NCI-H774 (cell line): ENCODE measurements around the gene DSTYK.
"Not testable (repeated sequence)": the region's sequence is repeated elsewhere in the genome, so short reads cannot be mapped to it uniquely, and the experiment has no call there.

Experiments used
- DNase-seq: peaks from one replicate; lab custom pipeline; 2025; lab: John Stamatoyannopoulos, UW

Gene DSTYK

DNA sequence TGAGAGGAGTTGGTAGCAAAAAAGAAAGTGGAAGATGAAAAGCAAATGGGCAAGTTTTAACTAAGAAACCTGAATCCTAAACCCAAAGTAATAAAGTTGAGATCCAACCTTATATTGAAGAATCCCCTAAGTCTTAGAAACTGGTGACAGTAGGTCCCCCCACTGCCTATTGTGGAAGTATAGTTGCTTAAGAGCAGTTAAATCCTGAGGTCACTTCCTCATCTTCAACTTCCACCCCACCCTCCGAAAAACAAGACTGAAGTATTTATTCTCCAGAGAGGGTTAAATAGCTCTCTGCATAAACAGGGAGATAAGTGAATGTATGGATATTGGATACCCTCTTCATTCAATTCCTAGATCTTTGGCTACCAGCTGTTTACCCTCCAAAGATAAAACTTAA, 3.3 kb upstream of the DSTYK start:
- no peak for DNase-seq

DNA sequence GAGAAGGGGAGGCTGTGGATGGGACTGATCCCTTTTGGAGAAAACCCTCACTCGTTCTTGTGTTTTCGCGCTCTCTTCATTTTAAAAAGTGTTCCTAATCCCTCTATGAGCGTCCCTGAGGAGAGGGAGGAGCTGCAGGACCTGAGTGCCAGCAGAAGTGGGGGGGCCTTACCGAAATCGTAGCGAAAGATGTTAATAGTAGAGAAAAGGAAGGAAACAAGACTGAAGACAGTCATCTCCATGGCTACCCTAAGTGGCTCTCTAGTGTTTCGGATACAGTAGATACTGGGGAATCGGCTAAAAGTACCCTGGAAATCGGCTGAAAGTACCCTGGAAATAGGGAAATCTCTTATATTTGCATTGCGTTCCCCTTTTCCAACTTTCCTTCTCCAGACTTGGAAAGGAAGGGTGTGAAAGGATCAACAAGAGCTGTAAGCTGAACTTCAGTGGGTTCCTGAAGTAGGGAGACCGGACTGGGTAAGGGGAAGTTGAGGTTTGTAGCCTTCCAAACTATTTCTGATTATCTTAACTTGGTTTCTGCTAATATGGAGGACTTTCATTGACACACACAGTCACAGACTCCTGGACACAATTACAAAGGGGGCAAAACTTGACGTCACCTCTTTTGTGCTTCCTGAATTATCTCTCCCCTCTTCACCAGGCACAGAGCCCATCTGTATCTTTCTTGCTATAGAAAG, 486 bp upstream of the DSTYK start:
- no peak for DNase-seq

DNA sequence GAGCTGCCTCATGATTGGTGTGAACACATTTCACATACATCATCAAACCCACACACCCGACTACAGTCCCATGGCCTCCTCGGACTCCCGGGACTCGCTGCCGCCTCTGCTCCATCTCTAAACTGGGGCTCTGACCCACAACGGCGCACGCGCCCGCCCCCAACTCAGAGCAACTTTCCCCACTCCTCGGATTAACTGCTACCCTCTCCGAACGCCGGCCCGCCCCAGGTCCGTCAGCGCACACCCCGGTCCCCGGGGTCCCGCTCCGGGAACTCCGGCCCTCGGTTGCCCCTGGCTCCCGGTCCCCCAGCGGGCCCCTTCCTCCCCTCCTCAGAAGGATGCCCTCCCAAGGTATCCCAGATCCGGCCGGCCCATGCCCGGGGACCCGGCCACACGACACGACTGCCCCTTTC, 740 bp downstream of the DSTYK start:
- DNase-seq = no peak

DNA sequence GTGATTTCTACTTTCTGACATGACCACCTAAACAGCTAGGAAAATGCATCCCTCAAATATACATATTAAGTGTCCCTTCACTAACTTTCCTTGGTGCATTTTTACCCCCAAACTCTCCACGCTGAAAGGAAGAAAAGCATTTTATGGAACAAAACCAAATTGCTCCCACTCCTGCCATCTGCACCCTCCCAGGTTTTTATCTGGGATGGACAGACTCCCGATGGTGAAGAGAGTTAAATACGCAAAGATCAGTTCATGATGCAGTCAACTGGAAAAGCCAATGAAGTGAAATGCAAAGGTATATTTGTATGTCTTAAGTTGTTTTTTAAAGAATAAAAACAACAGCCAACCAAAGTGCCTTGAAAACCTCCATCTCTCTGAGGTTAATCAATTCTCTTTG, 2.7 kb downstream of the DSTYK start:
- DNase-seq = no peak

DNA sequence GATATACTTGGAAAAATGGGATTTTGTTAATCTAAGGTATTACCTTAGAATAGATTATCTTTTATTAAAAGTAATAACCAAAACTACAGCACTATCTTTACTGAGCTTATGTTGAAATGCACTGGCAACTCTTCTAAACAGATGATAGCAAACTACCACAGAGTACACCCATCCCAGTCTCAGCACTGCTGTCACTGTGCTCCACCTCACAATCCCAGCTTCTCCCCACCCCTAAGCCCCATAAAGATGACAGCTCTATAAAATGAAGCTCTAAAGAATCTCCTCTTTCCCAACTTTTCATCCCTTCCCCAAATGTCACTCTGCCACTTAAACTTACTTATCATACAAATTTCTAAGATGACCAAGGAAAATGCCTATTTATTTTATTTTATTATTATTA, 6.4 kb downstream of the DSTYK start:
- no peak for DNase-seq

DNA sequence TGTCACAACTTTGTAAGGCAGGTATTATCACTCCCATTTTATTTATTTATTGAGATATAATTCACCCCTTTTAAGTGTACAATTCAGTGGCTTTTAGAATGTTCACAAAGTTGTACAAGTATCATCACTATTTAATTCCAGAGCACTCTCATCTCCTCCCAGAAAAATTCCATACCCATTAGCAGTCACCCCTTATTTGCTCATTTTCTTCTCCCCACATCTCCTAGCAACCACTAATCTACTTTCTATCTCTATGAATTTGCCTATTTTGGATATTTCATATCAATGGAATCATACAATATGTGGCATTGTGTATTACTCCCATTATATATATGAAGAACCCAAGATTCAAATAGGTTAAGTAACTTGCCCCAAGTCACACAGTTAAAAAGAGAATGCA, 7.0 kb downstream of the DSTYK start:
- DNase-seq = no peak

DNA sequence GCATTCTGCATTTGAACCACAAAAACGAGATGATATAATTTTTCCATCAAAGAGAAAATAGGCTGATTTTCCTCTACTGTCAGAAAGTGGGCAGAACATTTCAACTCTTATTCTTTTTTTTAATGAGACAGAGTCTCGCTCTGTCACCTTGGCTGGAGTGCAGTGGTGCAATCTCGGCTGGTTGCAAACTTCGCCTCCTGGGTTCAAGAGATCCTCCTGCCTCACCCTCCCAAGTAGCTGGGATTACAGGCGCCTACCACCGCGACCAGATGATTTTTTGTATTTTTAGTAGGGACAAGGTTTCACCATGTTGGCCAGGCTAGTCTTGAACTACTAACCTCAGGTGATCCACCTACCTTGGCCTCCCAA, 11.6 kb downstream of the DSTYK start:
- no peak for DNase-seq

DNA sequence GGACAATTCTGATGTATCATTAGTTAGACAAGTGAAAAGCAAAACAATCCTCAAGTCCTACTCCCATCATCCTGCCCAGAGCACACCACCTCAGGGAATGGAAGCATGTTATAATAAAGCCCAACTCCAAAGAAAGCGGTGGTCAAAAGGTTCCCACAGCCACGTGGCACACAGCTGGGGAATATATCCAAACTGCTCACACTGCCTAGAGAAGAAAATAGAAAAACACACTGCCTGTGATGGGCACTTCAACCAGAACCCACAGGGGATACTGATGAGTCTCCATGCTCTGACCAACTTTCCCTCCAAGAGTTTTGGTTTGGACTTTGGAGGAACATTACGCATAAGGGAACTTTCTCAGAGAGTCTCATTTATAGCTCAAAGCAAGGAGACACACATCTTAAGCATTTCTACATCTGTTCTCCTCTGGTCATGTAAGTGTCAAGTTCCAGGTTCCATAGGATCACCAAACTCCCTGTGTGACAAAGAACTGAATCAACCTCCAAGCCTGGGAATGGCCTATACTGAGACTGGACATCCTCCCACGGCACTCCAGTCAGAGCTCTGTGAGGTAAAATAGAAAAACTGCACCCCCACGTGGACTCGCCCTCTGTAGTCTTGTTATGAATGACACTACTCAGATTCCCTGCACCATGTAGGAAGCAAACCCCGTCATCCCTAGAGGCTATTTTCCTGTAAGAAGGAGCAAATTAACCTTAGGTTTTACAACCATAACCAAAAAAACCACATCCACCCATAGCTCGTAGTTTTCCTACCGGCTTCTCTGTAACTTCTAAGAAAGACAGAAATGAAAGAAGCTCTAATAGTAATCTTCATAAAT, 12.2 kb downstream of the DSTYK start:
- DNase-seq = no peak

DNA sequence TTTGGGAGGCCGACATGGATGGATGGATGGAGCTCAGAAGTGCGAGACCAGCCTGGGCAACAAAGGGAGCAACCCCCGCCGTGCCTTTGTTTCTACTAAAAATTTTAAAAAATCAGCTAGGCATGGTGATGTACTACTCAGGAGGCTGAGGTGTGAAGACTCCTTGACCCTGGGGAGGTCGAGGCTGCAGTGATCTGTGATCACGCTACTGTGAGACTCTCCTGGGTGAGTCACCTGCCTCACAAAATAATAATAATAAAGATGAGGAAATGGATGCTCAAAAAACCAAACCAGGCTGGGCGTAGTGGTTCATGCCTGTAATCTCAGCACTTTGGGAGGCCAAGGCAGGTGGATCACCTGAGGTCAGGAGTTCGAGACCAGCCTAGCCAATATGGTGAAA, 19.2 kb downstream of the DSTYK start:
- DNase-seq = no peak

DNA sequence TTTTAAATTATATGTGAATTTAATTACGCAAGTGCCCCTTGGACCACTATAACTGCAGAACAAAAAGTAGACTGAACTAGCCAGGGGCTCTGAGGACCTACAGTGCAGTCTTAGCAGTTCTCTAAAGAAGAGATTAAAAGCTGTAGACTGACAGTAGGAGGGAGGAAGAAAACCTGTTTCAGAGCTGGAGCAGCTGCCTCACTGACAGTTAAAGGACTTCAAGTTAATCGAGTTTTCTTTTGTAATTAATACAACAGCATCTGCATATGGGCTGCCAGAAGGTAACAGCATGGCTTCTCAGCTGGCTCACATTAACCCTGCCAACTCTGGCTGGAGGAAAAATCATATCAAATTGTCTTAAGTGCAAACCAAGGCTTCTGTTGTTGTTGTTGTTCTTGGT, 19.9 kb downstream of the DSTYK start:
- no peak for DNase-seq

DNA sequence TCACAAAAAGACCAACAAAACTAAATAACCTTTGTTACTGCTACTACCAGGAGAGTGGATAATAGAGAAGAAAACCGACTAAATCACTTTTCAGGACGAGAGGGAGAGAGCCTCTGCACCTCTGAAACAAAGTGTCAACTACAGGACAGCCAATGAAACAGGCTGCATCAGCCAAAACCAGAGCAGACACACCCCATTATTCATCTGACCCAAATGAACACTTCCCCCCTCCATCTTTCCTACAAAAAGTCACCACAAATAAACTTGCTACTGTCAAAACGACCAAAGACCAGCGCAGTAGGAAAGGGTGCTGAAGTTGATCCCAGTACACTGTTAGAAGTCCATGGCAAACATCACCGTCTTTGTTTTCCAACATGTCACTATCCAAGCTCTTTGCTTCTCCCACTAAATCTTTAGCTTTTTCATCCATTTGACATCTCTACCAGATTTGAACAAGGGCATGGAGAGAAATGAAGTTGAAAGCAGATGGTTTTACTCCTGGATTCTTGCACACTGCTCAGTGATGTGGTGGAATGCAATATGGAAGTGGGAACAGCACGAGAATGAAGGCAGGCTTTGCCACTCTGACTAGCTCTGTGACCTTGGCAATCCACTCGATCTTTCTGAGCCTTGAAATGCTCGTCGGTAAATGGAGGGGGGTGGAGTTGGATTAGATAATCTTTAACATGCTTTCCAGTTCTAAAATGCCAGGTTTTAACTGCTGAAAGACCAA, 20.5 kb downstream of the DSTYK start:
- no peak for DNase-seq

DNA sequence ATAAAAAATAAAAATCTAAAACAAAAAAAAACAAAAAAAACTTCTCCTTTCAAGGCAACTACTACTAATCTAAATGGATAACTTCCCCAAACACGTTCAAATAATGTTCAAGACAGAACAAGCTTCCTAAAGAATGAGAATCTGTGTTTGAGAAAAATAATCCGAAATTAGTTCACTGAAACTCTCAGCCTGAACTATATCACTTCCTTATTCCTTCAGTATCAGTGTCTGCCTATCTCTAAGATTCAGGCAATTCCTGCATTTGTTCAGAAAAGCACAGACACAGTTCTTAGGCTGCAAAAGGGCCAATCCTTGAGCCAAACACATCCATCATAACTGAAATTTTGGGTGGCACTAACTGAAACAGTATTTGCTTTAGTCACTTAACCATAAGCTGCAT, 22.4 kb downstream of the DSTYK start:
- no peak for DNase-seq

DNA sequence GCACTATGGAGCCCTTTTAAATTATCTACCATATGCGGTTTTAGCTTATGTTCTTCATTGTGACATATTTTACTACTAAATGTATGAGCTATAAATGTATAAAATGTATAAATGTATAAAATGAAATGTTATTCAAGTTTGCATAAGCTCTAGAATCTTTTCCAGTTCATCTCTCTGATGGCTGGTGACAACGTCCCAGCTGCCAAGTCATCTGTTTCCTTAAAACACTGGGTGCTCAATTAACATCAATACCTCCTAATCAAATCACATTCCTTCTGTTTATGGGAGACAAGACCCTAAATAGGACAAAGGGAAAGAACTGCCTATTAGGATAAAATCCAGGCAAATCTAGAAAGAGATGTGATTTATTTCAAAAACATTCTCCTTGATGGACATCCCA, 22.9 kb downstream of the DSTYK start:
- DNase-seq = no peak

DNA sequence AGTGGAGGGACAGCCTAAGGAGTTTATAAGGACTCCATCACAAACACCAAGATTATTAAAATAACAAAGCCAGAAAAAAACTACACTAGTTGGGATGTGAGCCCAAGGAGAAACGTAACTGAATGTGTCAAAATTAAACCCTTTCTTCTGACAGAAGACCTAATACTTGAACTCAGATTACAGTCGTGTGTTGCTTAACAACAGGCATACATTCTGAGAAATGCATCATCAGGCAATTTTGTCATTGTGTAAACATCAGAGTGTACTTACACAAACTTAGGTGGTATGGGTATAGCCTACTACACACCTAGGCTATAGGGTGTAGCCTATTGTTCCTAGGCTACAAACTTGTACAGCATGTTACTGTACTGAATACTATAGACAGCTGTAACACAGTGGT, 23.4 kb downstream of the DSTYK start:
- DNase-seq = no peak

DNA sequence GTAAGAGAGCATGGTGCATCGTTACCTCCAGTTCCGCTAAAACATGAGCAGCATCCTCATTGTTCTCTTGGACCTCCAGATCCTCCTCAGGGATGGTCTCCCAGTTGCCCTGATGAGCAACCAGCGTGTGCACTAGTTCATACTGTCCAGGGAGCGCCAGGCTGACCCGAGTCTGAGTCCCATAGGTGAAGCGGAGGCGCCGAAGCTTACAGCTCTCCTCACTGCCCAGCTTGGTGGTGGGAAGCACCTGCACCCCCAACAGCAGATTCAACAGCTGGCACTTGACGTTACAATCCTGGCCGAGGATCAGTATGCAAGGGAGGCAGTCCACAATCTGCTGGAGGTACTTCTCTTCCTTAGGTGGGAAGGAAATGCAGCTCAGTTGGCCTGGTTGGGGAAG, 24.1 kb downstream of the DSTYK start:
- DNase-seq = no peak

DNA sequence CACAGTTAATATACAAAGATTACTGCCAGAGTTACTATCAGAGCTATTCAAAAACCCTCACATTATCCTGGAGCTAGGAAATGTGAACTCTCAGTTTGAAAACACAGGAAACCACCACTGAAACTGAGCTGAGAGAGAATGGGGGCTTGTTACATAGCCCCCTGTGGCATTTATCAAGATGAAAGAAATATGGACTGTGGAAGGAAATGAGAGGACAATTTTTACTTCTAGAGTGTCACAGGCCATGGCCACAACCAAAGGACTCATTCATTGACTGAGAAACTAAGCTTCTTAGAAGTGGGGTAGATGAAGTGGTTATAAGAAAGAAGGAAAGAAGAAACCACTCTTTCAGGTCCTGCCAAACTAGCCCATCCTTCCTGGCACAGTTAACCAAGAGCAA, 25.3 kb downstream of the DSTYK start:
- no peak for DNase-seq

DNA sequence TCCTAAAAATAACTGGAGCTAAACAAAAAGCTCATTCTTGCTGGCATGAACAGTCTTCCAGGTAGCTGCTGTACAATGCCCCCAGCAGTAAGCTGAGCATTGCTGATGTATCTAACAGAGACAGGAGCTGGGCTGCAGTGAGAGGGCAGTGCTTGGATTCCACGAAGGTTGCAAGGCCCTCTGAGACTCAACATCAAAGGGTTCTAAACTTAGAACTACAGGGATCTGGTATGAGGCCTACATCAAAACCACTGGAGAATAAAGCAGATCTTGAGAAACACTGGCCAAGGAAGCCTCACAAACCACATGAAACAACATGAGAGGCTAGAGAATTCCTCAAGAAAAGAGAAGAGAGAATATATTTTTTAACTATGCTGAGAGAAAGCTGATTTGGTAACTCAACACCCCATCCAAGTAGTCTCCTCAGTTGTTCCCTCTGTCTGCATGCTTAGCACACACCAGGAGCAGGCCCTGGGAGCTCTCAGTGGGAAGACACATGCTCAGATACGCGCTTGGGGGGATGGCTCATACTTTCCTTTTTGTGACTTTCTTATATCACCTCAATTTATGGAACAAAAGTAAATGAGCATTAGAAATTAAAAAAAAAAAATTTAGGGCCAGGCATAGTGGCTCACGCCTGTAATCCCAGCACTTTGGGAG, 27.7 kb downstream of the DSTYK start:
- no peak for DNase-seq

DNA sequence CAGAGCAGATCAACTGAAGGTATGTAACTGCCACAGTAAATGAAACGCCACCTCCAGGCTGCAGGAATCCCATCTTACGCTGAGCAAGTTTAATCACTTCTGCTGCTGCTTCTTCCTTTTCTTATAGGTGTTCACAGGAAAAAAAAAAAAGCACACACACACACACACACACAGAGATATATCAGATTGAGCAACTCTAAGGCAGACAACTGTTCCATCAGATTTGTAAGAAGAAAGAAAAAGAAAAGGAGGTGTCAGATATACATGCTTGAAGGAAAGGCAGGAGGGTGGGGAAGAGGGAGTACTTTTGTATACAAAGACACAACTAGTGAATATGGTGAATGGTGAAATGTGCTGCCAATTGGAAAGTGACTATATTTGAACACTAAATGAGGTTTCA, 28.6 kb downstream of the DSTYK start:
- DNase-seq = no peak

DNA sequence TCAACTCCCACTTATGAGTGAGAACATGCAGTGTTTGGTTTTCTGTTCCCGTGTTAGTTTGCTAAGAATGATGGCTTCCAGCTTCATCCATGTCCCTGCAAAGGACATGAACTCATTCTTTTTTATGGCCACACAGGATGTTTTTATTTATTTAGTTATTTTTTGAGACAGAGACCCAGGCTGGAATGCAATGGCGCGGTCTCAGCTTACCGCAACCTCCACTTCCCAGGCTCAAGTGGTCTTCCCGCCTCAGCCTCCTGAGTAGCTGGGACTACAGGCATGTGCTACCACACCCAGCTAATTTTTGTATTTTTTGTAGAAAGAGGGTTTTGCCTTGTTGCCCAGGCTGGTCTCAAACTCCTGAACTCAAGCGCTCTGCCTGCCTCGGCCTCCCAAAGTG, 31.2 kb downstream of the DSTYK start:
- not testable (repeated sequence) for DNase-seq

DNA sequence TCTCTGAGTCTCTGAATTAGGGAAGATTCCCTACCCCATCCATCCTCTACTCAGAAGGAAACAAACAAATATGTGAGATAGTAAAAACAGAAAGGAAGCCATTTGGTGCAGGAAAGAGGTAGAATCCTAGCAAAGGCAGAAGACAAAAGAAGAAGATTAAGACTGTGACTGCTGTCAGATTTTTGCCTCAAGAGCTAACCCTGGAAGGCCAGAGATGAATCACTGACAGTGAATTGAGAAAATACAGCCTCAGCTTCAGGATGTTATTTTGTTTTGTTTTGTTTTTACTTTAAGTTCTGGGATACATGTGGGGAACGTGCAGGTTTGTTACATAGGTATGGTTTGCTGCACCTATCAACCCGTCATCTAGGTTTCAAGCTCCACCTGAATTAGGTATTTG, 31.7 kb downstream of the DSTYK start:
- DNase-seq = no peak

DNA sequence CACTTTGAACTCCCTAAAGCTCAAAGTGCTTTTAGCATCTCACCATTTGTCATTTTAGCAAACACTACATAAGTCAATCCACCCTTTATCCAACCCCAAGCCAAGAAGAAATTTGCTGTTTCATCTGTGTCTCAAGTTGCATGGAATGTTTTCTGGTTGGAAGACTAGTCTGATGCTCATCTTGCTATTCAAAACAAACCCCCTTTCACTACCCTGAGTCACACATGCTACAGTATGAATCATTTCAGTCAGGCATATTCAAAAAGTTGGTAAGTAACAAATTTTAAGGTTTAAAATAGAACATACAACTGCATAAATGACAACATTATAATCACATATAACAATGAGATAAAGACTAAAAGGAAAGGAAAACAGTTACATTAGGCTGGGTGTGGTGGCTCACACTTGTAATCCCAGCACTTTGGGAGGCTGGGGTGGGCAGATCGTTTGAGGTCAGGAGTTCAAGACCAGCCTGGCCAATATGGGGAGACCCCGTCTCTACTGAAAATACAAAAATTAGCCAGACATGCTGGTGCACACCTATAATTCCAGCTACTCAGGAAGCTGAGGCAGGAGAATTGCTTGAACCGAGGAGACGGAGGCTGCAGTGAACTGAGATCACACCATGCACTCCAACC, 38.7 kb downstream of the DSTYK start:
- DNase-seq = no peak

DNA sequence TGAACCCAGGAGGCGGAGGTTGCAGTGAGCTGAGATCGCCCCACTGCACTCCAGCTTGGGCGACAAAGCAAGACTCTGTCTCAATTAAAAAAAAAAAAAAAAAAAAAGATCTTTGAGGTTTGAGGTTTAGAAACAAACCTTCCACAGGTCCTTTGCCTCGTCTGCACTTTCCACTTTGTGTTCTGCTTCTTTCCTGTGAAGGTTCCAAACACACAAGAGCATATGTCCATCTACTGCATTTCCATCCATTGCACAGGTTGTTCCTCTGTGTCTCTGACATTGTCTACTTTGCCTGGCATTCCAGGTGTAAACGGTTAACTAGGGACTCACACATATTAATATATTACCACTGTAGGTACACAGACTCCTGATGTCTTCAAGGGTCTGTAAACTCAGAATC, 40.1 kb downstream of the DSTYK start:
- DNase-seq = no peak
